RKO (cell line): ENCODE results near the gene GADD45G.

Experiments used
- DNase-seq: peaks from one replicate; pipeline ENCODE4 v3.0.0-alpha.2; 2016; ENCODE audit warnings: low spot score

The GADD45G gene

GRCh38 chr9:89630508-89630907 lies 25.7 kb downstream of the GADD45G start:
- no peak for DNase-seq

DNA sequence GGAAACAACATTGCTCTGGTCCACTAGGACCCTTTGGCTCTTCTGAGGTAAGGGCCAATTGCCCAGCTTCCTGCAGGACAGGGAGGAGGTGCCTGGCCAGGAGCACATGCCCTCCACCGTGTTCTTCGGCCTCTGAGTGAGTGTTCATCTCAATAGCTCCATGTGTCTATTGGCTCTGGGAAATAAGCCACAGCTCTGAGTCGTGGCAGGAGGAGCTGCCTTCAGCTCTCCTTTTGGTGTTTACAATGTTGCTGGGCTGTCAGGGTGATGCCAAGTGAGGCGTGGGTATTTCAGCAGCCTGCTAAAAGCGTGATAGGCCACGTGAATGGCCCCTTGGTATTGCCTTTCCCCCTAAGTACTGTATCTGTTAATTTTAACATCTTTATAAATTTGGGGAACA lies 26.6 kb downstream of the GADD45G start:
- DNase-seq, result no peak

DNA sequence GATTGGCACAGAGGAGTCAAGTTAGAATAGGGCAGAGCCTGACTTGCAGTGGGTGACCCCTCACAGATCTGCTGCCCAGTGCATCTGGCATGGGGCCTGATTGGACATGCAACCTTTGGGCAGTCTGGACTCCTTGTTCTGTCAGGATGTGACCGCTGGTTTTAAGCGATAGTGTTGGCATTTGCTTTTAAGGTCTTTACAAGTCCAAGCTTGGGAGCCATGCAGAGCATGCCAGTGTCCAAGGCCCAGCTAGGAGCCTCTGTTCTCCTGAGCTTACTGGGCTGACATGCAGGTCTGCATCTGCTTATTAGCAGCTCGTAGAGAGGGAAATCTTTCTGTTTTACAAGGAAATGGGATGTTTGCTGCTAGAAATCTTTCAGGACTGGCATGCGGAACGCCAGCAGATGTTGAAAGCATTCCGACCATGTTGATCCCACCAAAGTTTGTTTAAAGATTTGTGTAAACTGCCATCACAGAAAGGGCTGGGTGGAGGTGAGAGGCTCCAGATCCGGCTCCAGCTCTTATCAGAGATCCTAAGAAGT lies 27.5 kb downstream of the GADD45G start:
- no peak for DNase-seq

DNA sequence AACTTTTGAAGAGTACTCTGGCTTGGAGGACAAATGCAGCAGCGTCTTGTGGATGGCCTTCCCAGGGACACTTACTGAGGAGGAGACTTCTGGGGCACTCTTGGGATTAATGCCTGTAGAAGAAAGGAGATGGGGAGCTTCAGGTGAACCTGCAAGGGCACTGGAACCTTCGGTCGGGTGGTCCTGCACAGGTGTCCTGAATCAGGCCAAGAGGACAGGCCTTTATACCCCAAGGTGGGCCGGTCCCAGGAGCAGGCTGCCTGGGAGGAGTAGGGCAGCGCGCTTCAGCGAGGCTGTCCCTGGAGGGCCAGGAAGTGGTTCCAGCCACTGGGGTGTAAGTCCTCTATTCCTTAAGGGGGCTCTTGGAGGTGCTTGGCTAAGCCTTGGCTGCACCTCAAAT lies 27.9 kb downstream of the GADD45G start:
- no peak for DNase-seq

DNA sequence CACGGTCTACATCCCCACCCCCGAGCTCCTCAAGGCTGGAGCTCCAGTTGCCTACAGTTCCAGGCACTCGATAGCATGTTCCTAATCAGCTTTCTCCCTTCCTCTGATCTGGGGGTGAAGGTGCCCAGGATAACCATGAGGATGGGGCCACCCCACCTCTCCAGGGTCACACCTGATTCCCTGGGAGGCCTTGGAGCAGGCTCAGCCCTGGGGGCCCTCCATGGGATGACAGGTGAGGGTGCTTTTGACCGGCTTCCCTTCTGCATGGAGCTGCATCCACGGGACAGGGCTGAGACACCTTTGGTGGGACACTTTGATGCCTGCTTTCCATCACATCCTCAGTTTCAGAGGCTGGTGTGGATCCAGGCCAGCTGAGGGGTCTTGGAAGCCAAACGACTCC lies 28.6 kb downstream of the GADD45G start:
- no peak for DNase-seq

GRCh38 chr9:89633920-89634319 lies 29.1 kb downstream of the GADD45G start:
- DNase-seq, result no peak

GRCh38 chr9:89634995-89635742 lies 30.4 kb downstream of the GADD45G start:
- DNase-seq, result peak; percentile 43

GRCh38 chr9:89635816-89636215 lies 31.0 kb downstream of the GADD45G start:
- DNase-seq, result no peak

GRCh38 chr9:89637787-89638186 lies 33.0 kb downstream of the GADD45G start:
- no peak for DNase-seq

- DNase-seq, result no peak
These were observed 33.5 kb downstream of the GADD45G start for GRCh38 chr9:89638359-89638758.

DNA sequence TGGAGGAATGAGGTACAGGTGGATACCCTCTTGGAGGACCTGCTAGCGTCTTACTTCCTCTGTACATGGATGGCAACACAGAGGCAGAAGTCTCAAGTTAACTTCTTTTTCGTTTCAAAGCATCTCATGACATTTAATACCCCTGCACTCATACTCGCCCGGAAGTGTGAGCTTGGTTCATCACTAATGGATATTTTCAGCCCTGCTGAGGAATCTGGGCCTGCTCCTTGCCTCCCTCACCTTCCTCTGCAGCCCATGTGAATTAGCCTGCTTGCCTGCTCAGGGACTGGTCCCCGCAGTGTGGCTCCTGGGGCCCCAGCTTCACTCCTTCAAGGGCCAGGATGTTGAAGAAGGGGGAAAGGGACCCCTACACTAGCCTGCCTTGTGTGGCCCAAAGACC lies 34.1 kb downstream of the GADD45G start:
- DNase-seq, result no peak

DNA sequence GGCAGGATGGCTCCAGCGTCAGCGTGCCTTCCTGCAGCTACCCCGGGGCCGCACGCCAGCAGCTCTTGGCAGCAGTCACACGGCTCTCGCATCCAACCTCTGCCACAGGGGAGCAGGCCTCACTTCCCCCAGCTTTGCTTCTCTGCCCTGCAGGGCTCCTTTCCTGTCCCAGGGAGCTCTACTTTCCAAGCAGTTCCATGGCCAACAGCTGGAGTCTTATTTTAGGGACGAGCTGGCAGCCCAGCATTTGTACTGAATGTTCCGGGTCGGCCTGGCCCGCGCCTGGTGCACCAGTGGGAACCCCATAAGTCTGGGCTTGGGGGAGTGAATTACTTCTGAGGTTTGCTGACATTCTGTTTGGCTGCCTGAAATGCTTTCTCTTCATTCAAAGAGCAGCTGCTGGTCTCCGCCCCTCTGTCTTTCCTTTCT lies 34.6 kb downstream of the GADD45G start:
- no peak for DNase-seq

- no peak for DNase-seq
These were observed 35.1 kb downstream of the GADD45G start for GRCh38 chr9:89639961-89640360.

DNA sequence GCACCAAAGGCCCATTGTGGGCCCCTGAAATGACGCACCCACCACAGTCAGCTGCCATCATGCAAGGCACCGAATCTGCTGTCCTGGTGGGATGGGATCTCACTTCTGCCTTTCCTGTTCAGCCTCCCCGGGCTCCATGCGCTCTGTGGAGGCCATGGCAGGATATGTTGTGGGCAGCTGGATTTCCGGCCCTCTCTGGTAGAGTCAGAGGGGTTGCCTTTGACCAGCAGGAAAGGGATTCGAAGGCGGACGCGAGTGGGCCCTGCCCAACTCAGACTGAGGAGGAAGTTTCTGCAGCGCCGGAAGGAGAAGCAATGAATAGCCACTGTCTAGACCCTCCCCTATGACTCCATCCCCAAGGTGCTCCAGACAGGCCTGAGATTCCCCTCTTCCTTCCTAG lies 35.5 kb downstream of the GADD45G start:
- no peak for DNase-seq

GRCh38 chr9:89640801-89641200 lies 36.0 kb downstream of the GADD45G start:
- DNase-seq, result no peak

GRCh38 chr9:89641980-89642379 lies 37.2 kb downstream of the GADD45G start:
- DNase-seq, result no peak

DNA sequence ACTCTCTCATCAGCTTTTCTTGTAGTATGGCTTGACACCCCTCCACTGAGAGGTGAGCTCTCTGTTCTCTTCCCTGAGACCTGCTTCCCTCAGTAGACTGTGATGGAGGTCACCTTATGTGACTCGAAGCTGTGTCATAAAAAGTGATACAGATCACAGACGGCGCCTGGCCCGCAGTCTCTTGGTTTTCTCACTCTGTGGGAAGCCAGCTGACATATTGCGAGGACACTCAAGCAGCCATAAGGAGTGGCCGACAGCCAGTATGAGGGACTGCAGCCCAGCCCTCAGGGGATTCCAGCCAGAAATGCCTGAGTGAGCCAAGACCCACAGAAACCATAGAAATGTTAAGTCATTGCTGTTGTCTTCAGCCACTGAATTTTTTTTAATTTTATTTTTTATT lies 38.0 kb downstream of the GADD45G start:
- no peak for DNase-seq

- DNase-seq, result no peak
These were observed 41.6 kb downstream of the GADD45G start for GRCh38 chr9:89646189-89646939.

- no peak for DNase-seq
These were observed 42.7 kb downstream of the GADD45G start for GRCh38 chr9:89647366-89648128.

DNA sequence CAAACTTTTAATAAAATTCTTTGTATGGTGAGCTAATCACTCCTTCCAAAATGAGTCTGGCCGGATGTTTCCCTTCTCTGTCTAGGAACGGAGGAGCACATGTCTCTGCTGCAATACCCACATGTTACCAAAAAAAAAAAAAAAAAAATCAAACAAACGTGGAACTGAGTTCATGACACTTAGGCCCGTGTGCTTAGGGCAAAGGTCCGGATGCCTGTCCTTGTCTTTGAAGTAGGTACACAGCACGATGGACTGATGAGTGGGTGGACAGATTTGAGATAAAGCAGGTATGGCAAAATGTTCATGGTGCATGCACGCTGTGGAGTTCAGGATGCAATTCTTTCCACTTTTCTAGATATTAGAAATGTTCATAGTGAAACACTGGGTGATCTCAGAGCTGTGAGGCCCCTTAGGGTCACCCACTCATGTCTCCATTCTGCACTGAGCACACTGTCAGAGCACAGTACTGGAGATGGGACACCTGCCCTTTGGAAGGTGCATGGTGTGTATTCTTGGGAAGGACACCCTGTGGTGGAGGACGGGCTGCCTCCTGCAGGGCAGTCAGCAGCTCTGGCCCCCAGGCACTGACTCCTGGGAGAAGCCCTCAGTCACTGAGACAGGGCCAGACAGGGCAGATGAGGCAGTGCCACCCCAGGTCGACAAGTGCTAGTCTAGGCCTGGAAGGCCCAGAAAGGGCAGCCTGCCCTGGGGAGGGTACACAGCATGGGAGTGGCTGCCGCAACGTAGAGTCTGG lies 43.6 kb downstream of the GADD45G start:
- no peak for DNase-seq

- DNase-seq, result no peak
These were observed 44.4 kb downstream of the GADD45G start for GRCh38 chr9:89649039-89649691.
